ENCODE data around the gene SLC2A10.

- no peak for TF ChIP-seq CTCF (IDR thresholded peaks at IDR 0.05; ENCODE audit: insufficient read depth, low read depth, low read length)
- no peak for TF ChIP-seq EZH2 (IDR thresholded peaks at IDR 0.05; ENCODE audit: insufficient read depth, low read length)
Measured at GRCh38 chr20:46709055-46709458, 392 bp upstream of the SLC2A10 start.
